Astrocyte of the spinal cord (primary cell): ENCODE data around the gene CCDC183.
"Not testable (repeated sequence)": the region's sequence is repeated elsewhere in the genome, so short reads cannot be mapped to it uniquely, and the experiment has no call there.

Experiments
- DNase-seq: peaks from one replicate; pipeline ENCODE4 v3.0.0; 2011; ENCODE audit warnings: low read depth, low spot score
- H3K4me3 ChIP-seq: 2 replicates; pipeline ENCODE4 v1.5.1; 2011; ENCODE audit warnings: low read depth, mild to moderate bottlenecking, low read length, moderate library complexity
- CTCF ChIP-seq: IDR thresholded peaks from 2 replicates; pipeline ENCODE4 v1.5.1; 2012; ENCODE audit warnings: low read depth, mild to moderate bottlenecking, low read length, inconsistent platforms
- in situ Hi-C: cut with HindIII; loops from 2 replicates; pipeline ENCODE4 v1.10.0; 2017; ENCODE audit warnings: low sequenced_read_pairs

The CCDC183 gene

GRCh38 chr9:136802321-136802720, 6.2 kb downstream of the CCDC183 start:
- TF ChIP-seq CTCF: no peak
- no peak for DNase-seq
- in situ Hi-C loops: no loop called here
- H3K4me3 ChIP-seq: no peak overlapping the region

GRCh38 chr9:136803009-136803550, 6.9 kb downstream of the CCDC183 start:
- H3K4me3 ChIP-seq, in situ Hi-C loops, DNase-seq: not testable (repeated sequence)

GRCh38 chr9:136803551-136804508, 7.7 kb downstream of the CCDC183 start:
- in situ Hi-C loops: no loop called here
- DNase-seq: no peak
- TF ChIP-seq CTCF: no peak
- H3K4me3 ChIP-seq: no peak overlapping the region

- in situ Hi-C loops: no loop called here
Observed at GRCh38 chr9:136804509-136805206, 8.5 kb downstream of the CCDC183 start.

GRCh38 chr9:136805207-136805740, 9.1 kb downstream of the CCDC183 start:
- in situ Hi-C loops: no loop called here
- H3K4me3 ChIP-seq: no peak overlapping the region
- TF ChIP-seq CTCF: no peak
- no peak for DNase-seq

More at GRCh38 chr9:136804509-136805206, 8.5 kb downstream of the CCDC183 start:
- TF ChIP-seq CTCF: no peak
- no peak for DNase-seq
- no peak overlapping the region for H3K4me3 ChIP-seq

- no peak overlapping the region for H3K4me3 ChIP-seq
- in situ Hi-C loops: no loop called here
- no peak for TF ChIP-seq CTCF
- DNase-seq: no peak
Observed at GRCh38 chr9:136806067-136806466, 9.9 kb downstream of the CCDC183 start.
